GM12865 (cell line): ENCODE measurements around the gene ISY1.
"Not testable (repeated sequence)": the region's sequence is repeated elsewhere in the genome, so short reads cannot be mapped to it uniquely, and the experiment has no call there.

Experiments used
- DNase-seq: peaks from one replicate; pipeline ENCODE4 v3.0.0; 2010; ENCODE audit warnings: low read depth
- H3K4me3 ChIP-seq: 2 replicates; pipeline ENCODE4 v1.5.1; 2011; ENCODE audit warnings: mild to moderate bottlenecking, low read depth, low read length, control low read depth
- CTCF ChIP-seq: IDR thresholded peaks from 2 replicates; pipeline ENCODE4 v1.5.1; 2011; ENCODE audit warnings: low read length, control low read depth, low read depth, inconsistent platforms; ENCODE audit not compliant: insufficient read depth; ENCODE audit errors: missing control alignments

The ISY1 gene

GRCh38 chr3:129139911-129140310 lies 21.0 kb downstream of the ISY1 start:
- H3K4me3 ChIP-seq, result no peak overlapping the region
- no peak for TF ChIP-seq CTCF
- no peak for DNase-seq

- DNase-seq, H3K4me3 ChIP-seq: not testable (repeated sequence)
Measured at GRCh38 chr3:129136275-129136674, 24.6 kb downstream of the ISY1 start.

- no peak for DNase-seq
- no peak overlapping the region for H3K4me3 ChIP-seq
- TF ChIP-seq CTCF, result no peak
Measured at GRCh38 chr3:129132097-129132866, 28.6 kb downstream of the ISY1 start.

DNA sequence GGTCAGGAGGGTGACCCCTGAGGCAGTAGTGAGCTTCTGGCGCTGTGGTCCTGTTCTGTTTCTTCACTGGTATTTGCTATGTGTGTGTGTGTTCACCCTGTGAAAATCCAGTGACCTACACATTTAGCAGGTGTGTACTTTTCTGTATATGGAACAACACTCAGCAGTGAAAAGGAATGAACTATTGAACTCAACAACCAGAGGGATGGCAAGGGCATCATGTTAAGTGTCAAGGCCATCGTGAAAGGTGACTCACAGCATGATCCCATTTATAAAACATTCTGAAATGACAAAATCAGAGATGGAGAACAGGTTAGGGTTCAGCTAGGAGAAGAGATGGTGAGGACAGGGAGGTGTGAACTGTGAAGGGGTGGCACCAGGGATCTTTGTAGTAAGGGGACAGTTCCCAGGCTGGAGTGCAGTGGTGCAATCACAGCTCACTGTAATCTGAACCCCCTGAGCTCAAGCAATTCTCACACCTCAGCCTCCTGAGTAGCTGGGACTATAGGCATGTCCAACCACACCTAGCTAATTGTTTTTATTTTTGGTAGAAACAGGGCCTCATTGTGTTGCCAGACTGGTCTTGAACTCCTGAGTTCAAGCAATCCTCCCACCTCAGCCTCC lies 29.3 kb downstream of the ISY1 start:
- no peak for TF ChIP-seq CTCF
- no peak overlapping the region for H3K4me3 ChIP-seq
- DNase-seq, result no peak

GRCh38 chr3:129130291-129130813 lies 30.5 kb downstream of the ISY1 start:
- TF ChIP-seq CTCF, result no peak
- no peak overlapping the region for H3K4me3 ChIP-seq

DNA sequence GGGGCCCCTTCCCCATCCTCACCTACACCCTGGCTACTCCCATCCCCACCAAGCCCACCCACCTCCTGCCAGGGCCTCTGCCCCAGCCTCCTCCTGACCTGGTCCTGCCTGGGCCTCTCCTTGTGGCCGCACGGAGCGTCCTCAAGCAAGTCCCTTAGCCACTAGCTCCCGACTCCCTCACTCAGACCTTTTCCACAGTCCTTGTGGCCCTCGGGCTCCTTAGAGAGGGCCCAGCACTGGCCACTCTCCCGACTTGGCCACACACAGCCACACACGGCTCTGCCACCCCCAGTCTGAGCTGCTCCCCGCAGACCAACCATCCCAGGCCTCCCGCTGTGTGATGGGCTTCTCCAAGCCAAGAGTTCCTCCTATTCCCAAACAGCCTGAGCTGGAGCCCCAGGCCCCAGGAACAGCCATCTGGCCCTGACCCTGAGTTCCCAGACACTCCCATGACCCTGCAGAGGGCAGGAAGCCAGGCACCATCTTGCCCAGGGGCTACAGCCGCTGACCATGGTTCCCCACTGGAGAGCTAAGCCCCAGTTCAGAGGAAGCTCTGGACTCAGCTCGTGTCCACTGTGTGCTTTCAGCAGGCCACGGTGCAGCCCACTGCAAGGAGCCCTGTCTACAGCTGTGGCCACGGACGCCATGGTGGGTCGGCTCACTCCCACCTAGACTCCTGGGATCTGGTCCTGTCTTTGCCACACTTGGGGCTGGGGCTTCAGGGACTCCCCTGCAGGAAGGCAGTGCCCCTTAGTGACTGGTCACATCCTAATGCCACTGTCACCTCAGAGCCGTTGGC lies 32.3 kb downstream of the ISY1 start:
- no peak for DNase-seq
- H3K4me3 ChIP-seq, result no peak overlapping the region
- no peak for TF ChIP-seq CTCF

More at GRCh38 chr3:129130291-129130813, 30.5 kb downstream of the ISY1 start:
- DNase-seq, result no peak

GRCh38 chr3:129126726-129127280 lies 34.1 kb downstream of the ISY1 start:
- no peak overlapping the region for H3K4me3 ChIP-seq
- no peak for TF ChIP-seq CTCF
- DNase-seq, result no peak
